Stomach smooth muscle (tissue), 2 donors: ENCODE measurements around the gene RBMS3.

ENCODE experiments used
- H3K27ac ChIP-seq: one replicate; pipeline ENCODE4 v1.7.0; 2013; ENCODE audit warnings: mild to moderate bottlenecking, low read length, inconsistent platforms
- H3K27me3 ChIP-seq, 2 donors: one replicate each; pipeline ENCODE4 v1.7.0; 2013; ENCODE audit warnings: low read length in 2 of 2; ENCODE audit not compliant: insufficient read depth in 2 of 2, control insufficient read depth in 1 of 2
- H3K36me3 ChIP-seq, 2 donors: one replicate each; pipeline ENCODE4 v1.7.0; 2013; ENCODE audit warnings: low read length in 2 of 2; ENCODE audit not compliant: control insufficient read depth in 2 of 2, insufficient read depth in 2 of 2
- H3K4me1 ChIP-seq: one replicate; pipeline ENCODE4 v1.7.0; 2013; ENCODE audit warnings: low read length; ENCODE audit not compliant: control insufficient read depth, insufficient read depth
- H3K4me3 ChIP-seq, 2 donors: one replicate each; pipeline ENCODE4 v1.7.0; 2013; ENCODE audit warnings: low read length in 2 of 2
- H3K9ac ChIP-seq, 2 donors: one replicate each; pipeline ENCODE4 v1.7.0; 2013; ENCODE audit warnings: low read length in 2 of 2, mild to moderate bottlenecking in 1 of 2
- H3K9me3 ChIP-seq, 2 donors: one replicate each; pipeline ENCODE4 v1.7.0; 2013; ENCODE audit warnings: low read length in 2 of 2; ENCODE audit not compliant: control insufficient read depth in 2 of 2
- donor health status: healthy.
- donor health status: Pancreatic carcinoma.

Gene RBMS3

GRCh38 chr3:29696311-29696710 lies 415.4 kb downstream of the RBMS3 start:
- Histone ChIP-seq H3K27ac (peak overlapping the region; percentile 69), H3K36me3 (no peaks in the 10 kb centered on the region), H3K27me3 (no peaks in the 10 kb centered on the region), H3K4me1 (peaks cover 6% of the 10 kb centered on the region), H3K9ac (peak overlapping the region in 1 of 2 donors; percentile 22), H3K4me3 (no peak overlapping the region), H3K9me3 (no peaks in the 10 kb centered on the region)

- Histone ChIP-seq H3K9ac (no peak overlapping the region), H3K4me1 (peaks cover 6% of the 10 kb centered on the region), H3K27ac (no peak overlapping the region), H3K36me3 (no peaks in the 10 kb centered on the region), H3K9me3 (no peaks in the 10 kb centered on the region), H3K4me3 (no peak overlapping the region), H3K27me3 (no peaks in the 10 kb centered on the region)
Measured at GRCh38 chr3:29697989-29698388, 417.1 kb downstream of the RBMS3 start.

- Histone ChIP-seq H3K9ac (no peak overlapping the region), H3K4me1 (no peaks in the 10 kb centered on the region), H3K4me3 (no peak overlapping the region), H3K27ac (no peak overlapping the region), H3K36me3 (no peaks in the 10 kb centered on the region), H3K27me3 (no peaks in the 10 kb centered on the region), H3K9me3 (no peaks in the 10 kb centered on the region)
Measured at GRCh38 chr3:29700256-29700655, 419.4 kb downstream of the RBMS3 start.

GRCh38 chr3:29701326-29701983 lies 420.6 kb downstream of the RBMS3 start:
- Histone ChIP-seq H3K27me3 (no peaks in the 10 kb centered on the region), H3K27ac (no peak overlapping the region), H3K4me3 (no peak overlapping the region)

GRCh38 chr3:29705906-29706844 lies 425.3 kb downstream of the RBMS3 start:
- no peaks in the 10 kb centered on the region for H3K27me3 ChIP-seq
- H3K4me1 ChIP-seq, result peaks cover under 1% of the 10 kb centered on the region
- H3K9me3 ChIP-seq, result no peaks in the 10 kb centered on the region
- H3K4me3 ChIP-seq, result no peak overlapping the region
- H3K36me3 ChIP-seq, result no peaks in the 10 kb centered on the region
- H3K9ac ChIP-seq, result no peak overlapping the region
- H3K27ac ChIP-seq, result no peak overlapping the region

More at GRCh38 chr3:29701326-29701983, 420.6 kb downstream of the RBMS3 start:
- Histone ChIP-seq H3K4me1 (no peaks in the 10 kb centered on the region), H3K36me3 (no peaks in the 10 kb centered on the region), H3K9ac (no peak overlapping the region), H3K9me3 (no peaks in the 10 kb centered on the region)

GRCh38 chr3:29708884-29709283 lies 428.0 kb downstream of the RBMS3 start:
- H3K4me1 ChIP-seq, result peaks cover 3% of the 10 kb centered on the region
- H3K9me3 ChIP-seq, result no peaks in the 10 kb centered on the region
- H3K4me3 ChIP-seq, result no peak overlapping the region
- no peaks in the 10 kb centered on the region for H3K36me3 ChIP-seq
- no peak overlapping the region for H3K27ac ChIP-seq
- H3K27me3 ChIP-seq, result no peaks in the 10 kb centered on the region
- no peak overlapping the region for H3K9ac ChIP-seq

- Histone ChIP-seq H3K4me3 (no peak overlapping the region), H3K36me3 (no peaks in the 10 kb centered on the region), H3K27me3 (no peaks in the 10 kb centered on the region), H3K9me3 (no peaks in the 10 kb centered on the region), H3K9ac (no peak overlapping the region), H3K4me1 (peaks cover 3% of the 10 kb centered on the region), H3K27ac (no peak overlapping the region)
Measured at GRCh38 chr3:29711255-29711771, 430.4 kb downstream of the RBMS3 start.

GRCh38 chr3:29716213-29716612 lies 435.3 kb downstream of the RBMS3 start:
- Histone ChIP-seq H3K9ac (no peak overlapping the region), H3K4me3 (no peak overlapping the region), H3K27ac (no peak overlapping the region), H3K36me3 (no peaks in the 10 kb centered on the region), H3K9me3 (no peaks in the 10 kb centered on the region), H3K4me1 (peaks cover 3% of the 10 kb centered on the region), H3K27me3 (no peaks in the 10 kb centered on the region)

- Histone ChIP-seq H3K27me3 (no peaks in the 10 kb centered on the region), H3K27ac (no peak overlapping the region), H3K4me1 (no peaks in the 10 kb centered on the region), H3K9ac (no peak overlapping the region), H3K36me3 (no peaks in the 10 kb centered on the region), H3K9me3 (no peaks in the 10 kb centered on the region), H3K4me3 (no peak overlapping the region)
Measured at GRCh38 chr3:29718661-29719065, 437.8 kb downstream of the RBMS3 start.

- Histone ChIP-seq H3K4me1 (no peaks in the 10 kb centered on the region), H3K27me3 (no peaks in the 10 kb centered on the region), H3K27ac (no peak overlapping the region), H3K36me3 (no peaks in the 10 kb centered on the region), H3K9ac (no peak overlapping the region), H3K9me3 (no peaks in the 10 kb centered on the region), H3K4me3 (no peak overlapping the region)
Measured at GRCh38 chr3:29720665-29721064, 439.8 kb downstream of the RBMS3 start.
